ENCODE data around the gene SLC22A5.

SLC22A5 gene

GRCh38 chr5:132364319-132364718 lies 5.2 kb upstream of the SLC22A5 start:
- in situ Hi-C loops (cut with MboI; ENCODE audit: low pct_unique_long_range_greater_than_20kb, low sequenced_read_pairs, unreplicated experiment), result loop anchor here (25.0 kb wide), 1 partner anchor 302 kb away; the partner anchor contains the start of genes CSF2 and IL3
- no peak for TF ChIP-seq CTCF (IDR thresholded peaks at IDR 0.05; ENCODE audit: extremely low read depth, insufficient read depth, missing control alignments)
- no peak for DNase-seq (ENCODE audit: low spot score)

- no peak for DNase-seq (ENCODE audit: low spot score)
- in situ Hi-C loops (cut with MboI; ENCODE audit: low pct_unique_long_range_greater_than_20kb, low sequenced_read_pairs, unreplicated experiment), result loop anchor here (25.0 kb wide), 1 partner anchor 303 kb away; the partner anchor contains the start of genes CSF2 and IL3
- no peak for TF ChIP-seq CTCF (IDR thresholded peaks at IDR 0.05; ENCODE audit: extremely low read depth, insufficient read depth, missing control alignments)
Observed at GRCh38 chr5:132365213-132365612, 4.3 kb upstream of the SLC22A5 start.

GRCh38 chr5:132368186-132368585 lies 1.3 kb upstream of the SLC22A5 start:
- no peak for DNase-seq (ENCODE audit: low spot score)
- no peak for TF ChIP-seq CTCF (IDR thresholded peaks at IDR 0.05; ENCODE audit: extremely low read depth, insufficient read depth, missing control alignments)
- in situ Hi-C loops (cut with MboI; ENCODE audit: low pct_unique_long_range_greater_than_20kb, low sequenced_read_pairs, unreplicated experiment), result loop anchor here (25.0 kb wide), 1 partner anchor 306 kb away; the partner anchor contains the start of genes CSF2 and IL3

GRCh38 chr5:132369007-132369473 lies 470 bp upstream of the SLC22A5 start:
- DNase-seq (ENCODE audit: low spot score), result no peak
- in situ Hi-C loops (cut with MboI; ENCODE audit: low pct_unique_long_range_greater_than_20kb, low sequenced_read_pairs, unreplicated experiment), result loop anchor here (25.0 kb wide), 1 partner anchor 307 kb away; the partner anchor contains the start of genes CSF2 and IL3
- TF ChIP-seq CTCF (IDR thresholded peaks at IDR 0.05; ENCODE audit: extremely low read depth, insufficient read depth, missing control alignments), result no peak

- in situ Hi-C loops (cut with MboI; ENCODE audit: low pct_unique_long_range_greater_than_20kb, low sequenced_read_pairs, unreplicated experiment), result loop anchor here (25.0 kb wide), 1 partner anchor 308 kb away; the partner anchor contains the start of genes CSF2 and IL3
- DNase-seq (ENCODE audit: low spot score), result no peak
- no peak for TF ChIP-seq CTCF (IDR thresholded peaks at IDR 0.05; ENCODE audit: extremely low read depth, insufficient read depth, missing control alignments)
Observed at GRCh38 chr5:132370181-132370970, 866 bp downstream of the SLC22A5 start.

- TF ChIP-seq CTCF (IDR thresholded peaks at IDR 0.05; ENCODE audit: extremely low read depth, insufficient read depth, missing control alignments), result no peak
- in situ Hi-C loops (cut with MboI; ENCODE audit: low pct_unique_long_range_greater_than_20kb, low sequenced_read_pairs, unreplicated experiment), result loop anchor here (25.0 kb wide), 1 partner anchor 309 kb away; the partner anchor contains the start of genes CSF2 and IL3
Observed at GRCh38 chr5:132370971-132371602, 1.6 kb downstream of the SLC22A5 start.

More at GRCh38 chr5:132370971-132371602, 1.6 kb downstream of the SLC22A5 start:
- DNase-seq (ENCODE audit: low spot score), result no peak
